Right lobe of liver (tissue), 4 donors: Measurements from ENCODE around the gene BCL2.

Experiments
- CTCF ChIP-seq, 4 donors: fragments of 200-600 bp in 3 of 4; fragments of 450-650 bp in 1 of 4; IDR thresholded peaks; one replicate each; pipeline versions ENCODE4 v1.5.1 to v1.8.0; 2016 to 2022; ENCODE audit warnings: antibody characterized with exemption in 4 of 4, mild to moderate bottlenecking in 2 of 4
- POLR2A ChIP-seq: fragments of 450-650 bp; IDR thresholded peaks from one replicate; pipeline ENCODE4 v1.6.1; 2017; ENCODE audit warnings: antibody characterized with exemption, mild to moderate bottlenecking
- donor health status: DM: no; HTN: no; CAD: no.
- donor health status: DM: no; HTN: no; CAD: no.
- donor health status: DM: no; HTN: yes; CAD: no.

GRCh38 chr18:63087421-63088230 lies 231.9 kb downstream of the BCL2 start:
- TF ChIP-seq CTCF (IDR thresholded peaks at IDR 0.05) (no peak), POLR2A (no peak)
